PC-9 (cell line): Measurements from ENCODE around the gene SYNJ2. TPM values are rescaled to one million over a fixed set of nuclear protein-coding genes. Genes with fewer than 3 reads are reported as not detected.

Source experiments
- BruUV-seq: library from RNA; stranded (reverse); fragments of 400-500 nt; replicated peaks from 2 replicates; lab custom pipeline; 2021; lab: Mats Ljungman, UMichigan
- CTCF ChIA-PET: fragments of 300-600 bp; sonication (Branson Sonifier 250); formaldehyde crosslinking; loops from one replicate; lab custom pipeline; 2022; ENCODE audit warnings: antibody characterized with exemption; lab: Charles Lee
- POLR2A ChIA-PET: fragments of 300-600 bp; sonication (Branson Sonifier 250); formaldehyde crosslinking; loops from one replicate; lab custom pipeline; 2022; ENCODE audit warnings: antibody characterized with exemption; ENCODE audit not compliant: unreplicated experiment; lab: Charles Lee
- DNase-seq, 2 experiments: peaks; one replicate each; pipeline versions ENCODE4 v3.0.0 to v3.0.0-alpha.2; 2015 to 2022; ENCODE audit warnings: mixed read lengths in 1 of 2
- H2AFZ ChIP-seq: fragments of 200-600 bp; sonication (generic); 2 replicates; pipeline ENCODE4 v1.8.1; 2017; ENCODE audit warnings: antibody characterized with exemption
- H3F3A ChIP-seq: fragments of 200-600 bp; sonication (generic); 2 replicates; pipeline ENCODE4 v1.8.1; 2017; ENCODE audit warnings: antibody characterized with exemption, mild to moderate bottlenecking, low read depth; ENCODE audit not compliant: insufficient read depth
- H3K27ac ChIP-seq: fragments of 200-600 bp; sonication (generic); 2 replicates; pipeline ENCODE4 v1.6.1; 2016; ENCODE audit warnings: mixed run types
- H3K27me3 ChIP-seq: fragments of 200-600 bp; sonication (generic); 2 replicates; pipeline ENCODE4 v1.6.1; 2016; ENCODE audit warnings: low read depth, mixed run types; ENCODE audit not compliant: insufficient read depth
- H3K36me3 ChIP-seq: fragments of 200-600 bp; sonication (generic); 2 replicates; pipeline ENCODE4 v1.6.1; 2016; ENCODE audit warnings: low read depth, mixed run types
- H3K4me1 ChIP-seq: fragments of 200-600 bp; sonication (generic); replicated peaks from 2 replicates; pipeline ENCODE4 v1.6.1; 2016; ENCODE audit warnings: mixed run types; ENCODE audit not compliant: insufficient read depth
- H3K4me2 ChIP-seq: fragments of 200-600 bp; sonication (generic); 2 replicates; pipeline ENCODE4 v1.6.1; 2017; ENCODE audit warnings: mixed run types
- H3K4me3 ChIP-seq: fragments of 200-600 bp; sonication (generic); 2 replicates; pipeline ENCODE4 v1.6.1; 2016; ENCODE audit warnings: mixed run types
- H3K79me2 ChIP-seq: fragments of 200-600 bp; sonication (generic); 2 replicates; pipeline ENCODE4 v1.6.1; 2017; ENCODE audit warnings: low read depth, mixed run types
- H3K9me2 ChIP-seq: fragments of 200-600 bp; sonication (generic); 2 replicates; pipeline ENCODE4 v1.8.1; 2017; ENCODE audit warnings: mild to moderate bottlenecking; ENCODE audit not compliant: insufficient read depth
- H3K9me3 ChIP-seq: fragments of 200-600 bp; sonication (generic); 2 replicates; pipeline ENCODE4 v1.8.1; 2016; ENCODE audit warnings: low read depth; ENCODE audit not compliant: insufficient read depth
- H4K20me1 ChIP-seq: fragments of 200-600 bp; sonication (generic); 2 replicates; pipeline ENCODE4 v1.8.1; 2017; ENCODE audit not compliant: insufficient read depth
- CTCF ChIP-seq: fragments of 200-600 bp; sonication (generic); conservative IDR thresholded peaks from 2 replicates; pipeline ENCODE4 v1.6.1; 2017; ENCODE audit warnings: mixed run types, antibody characterized with exemption, mild to moderate bottlenecking, moderate library complexity
- EZH2 ChIP-seq: fragments of 200-600 bp; sonication (generic); IDR thresholded peaks from 2 replicates; pipeline ENCODE4 v1.8.0; 2017; ENCODE audit warnings: antibody characterized with exemption, low read depth
- intact Hi-C: fragments of 100-400 bp; cut with micrococcal nuclease; formaldehyde crosslinking; loops from one replicate; pipeline ENCODE4 v1.10.0; 2022; ENCODE audit not compliant: unreplicated experiment
- total RNA-seq: library from RNA; stranded (reverse); gene quantifications from 2 replicates; pipeline ENCODE4 v1.2.3, GENCODE V29; 2021

SYNJ2 gene
- total RNA-seq, 1 experiment from 2014 or later, result 30.3 TPM

GRCh38 chr6:158121335-158121734 lies 139.7 kb downstream of the SYNJ2 start:
- H3K36me3 ChIP-seq, result peaks cover 3% of the 10 kb centered on the region
- intact Hi-C loops, result no loop called here
- no TSS peak for BruUV-seq

GRCh38 chr6:158122048-158122447 lies 140.4 kb downstream of the SYNJ2 start:
- no peaks in the 10 kb centered on the region for H3K4me1 ChIP-seq
- POLR2A ChIA-PET, result no interaction called here
- no peak overlapping the region for H2AFZ ChIP-seq
- no TSS peak for BruUV-seq
- CTCF ChIA-PET, result no interaction called here
- H3K9me3 ChIP-seq, result no peaks in the 10 kb centered on the region
- DNase-seq, result peak in 1 of 2 experiments; percentile 39
- TF ChIP-seq EZH2 (no peak), CTCF (no peak)
- H3F3A ChIP-seq, result no peaks in the 10 kb centered on the region
- H3K9me2 ChIP-seq, result no peaks in the 10 kb centered on the region
- intact Hi-C loops, result no loop called here
- no peak overlapping the region for H3K4me2 ChIP-seq
- H3K36me3 ChIP-seq, result peaks cover 3% of the 10 kb centered on the region
- H3K4me3 ChIP-seq, result no peak overlapping the region
- H4K20me1 ChIP-seq, result no peaks in the 10 kb centered on the region
- H3K27ac ChIP-seq, result no peak overlapping the region
- no peaks in the 10 kb centered on the region for H3K27me3 ChIP-seq
- no peaks in the 10 kb centered on the region for H3K79me2 ChIP-seq

More at GRCh38 chr6:158121335-158121734, 139.7 kb downstream of the SYNJ2 start:
- H3K4me1 ChIP-seq, result no peaks in the 10 kb centered on the region
- no peaks in the 10 kb centered on the region for H3K79me2 ChIP-seq
- CTCF ChIA-PET, result no interaction called here
- H2AFZ ChIP-seq, result no peak overlapping the region
- no peaks in the 10 kb centered on the region for H3F3A ChIP-seq
- H3K9me3 ChIP-seq, result no peaks in the 10 kb centered on the region
- H3K4me2 ChIP-seq, result no peak overlapping the region
- H3K4me3 ChIP-seq, result no peak overlapping the region
- H3K27me3 ChIP-seq, result no peaks in the 10 kb centered on the region
- H3K9me2 ChIP-seq, result no peaks in the 10 kb centered on the region
- no peak for TF ChIP-seq CTCF
- TF ChIP-seq EZH2, result no peak
- no peak for DNase-seq
- no peaks in the 10 kb centered on the region for H4K20me1 ChIP-seq
- H3K27ac ChIP-seq, result no peak overlapping the region
- POLR2A ChIA-PET, result no interaction called here

GRCh38 chr6:158124288-158124687 lies 142.6 kb downstream of the SYNJ2 start:
- Histone ChIP-seq H3K27me3 (no peaks in the 10 kb centered on the region), H3K4me2 (no peak overlapping the region), H3F3A (no peaks in the 10 kb centered on the region), H3K4me1 (no peaks in the 10 kb centered on the region), H4K20me1 (no peaks in the 10 kb centered on the region), H3K9me2 (no peaks in the 10 kb centered on the region), H2AFZ (no peak overlapping the region), H3K27ac (no peak overlapping the region), H3K79me2 (no peaks in the 10 kb centered on the region), H3K9me3 (no peaks in the 10 kb centered on the region), H3K4me3 (no peak overlapping the region), H3K36me3 (peaks cover 3% of the 10 kb centered on the region)
- ChIA-PET CTCF (no interaction called here), POLR2A (no interaction called here)
- BruUV-seq, result no TSS peak
- intact Hi-C loops, result no loop called here
- TF ChIP-seq EZH2 (no peak), CTCF (no peak)
- DNase-seq, result no peak
